Progenitor cell of endocrine pancreas (in vitro differentiated cells): ENCODE data around the gene CERS6. TPM values are rescaled to one million over a fixed set of nuclear protein-coding genes. Genes with fewer than 3 reads are reported as not detected.

ENCODE experiments used
- DNase-seq: peaks from one replicate; pipeline ENCODE4 v3.0.0; 2021; ENCODE audit warnings: low spot score; ENCODE audit not compliant: unreplicated experiment
- H3K27ac Mint-ChIP-seq: 2 replicates; pipeline ENCODE4 v1.8.0; 2021; ENCODE audit warnings: mild to moderate bottlenecking, moderate library complexity, mixed read lengths
- H3K27me3 Mint-ChIP-seq: 2 replicates; pipeline ENCODE4 v1.8.0; 2021; ENCODE audit warnings: mixed read lengths
- H3K36me3 Mint-ChIP-seq: 2 replicates; pipeline ENCODE4 v1.8.0; 2022; ENCODE audit warnings: mixed read lengths; ENCODE audit not compliant: insufficient read depth
- H3K4me1 Mint-ChIP-seq: 2 replicates; pipeline ENCODE4 v1.8.0; 2021; ENCODE audit warnings: low read depth, mixed read lengths
- H3K4me3 Mint-ChIP-seq: 2 replicates; pipeline ENCODE4 v1.8.0; 2021; ENCODE audit warnings: low read depth, mild to moderate bottlenecking, moderate library complexity, mixed read lengths
- H3K9me3 Mint-ChIP-seq: 2 replicates; pipeline ENCODE4 v1.8.0; 2021; ENCODE audit warnings: low read depth, mixed read lengths
- total RNA-seq: library from RNA; stranded (reverse); gene quantifications from 2 replicates; pipeline ENCODE4 v1.2.1, GENCODE V29; 2021
- TF ChIP-seq, protein P1 (sequence below): fragments of 200-600 bp; sonication (generic); IDR thresholded peaks from one replicate; pipeline ENCODE4 v1.5.0; 2021; ENCODE audit warnings: antibody characterized with exemption, mild to moderate bottlenecking; ENCODE audit not compliant: unreplicated experiment

CERS6 gene
- total RNA-seq, 1 donor from 2014 or later: 32.5 TPM

GRCh38 chr2:168434146-168434545 lies 21.9 kb upstream of the CERS6 start:
- peaks cover 6% of the 10 kb centered on the region for H3K27me3 Mint-ChIP-seq

GRCh38 chr2:168436840-168437239 lies 19.2 kb upstream of the CERS6 start:
- H3K27ac Mint-ChIP-seq: no peak overlapping the region
- no peaks in the 10 kb centered on the region for H3K9me3 Mint-ChIP-seq
- peaks cover 3% of the 10 kb centered on the region for H3K27me3 Mint-ChIP-seq
- no peak overlapping the region for H3K4me3 Mint-ChIP-seq
- H3K4me1 Mint-ChIP-seq: peaks cover 3% of the 10 kb centered on the region
- H3K36me3 Mint-ChIP-seq: no peaks in the 10 kb centered on the region
- no peak for DNase-seq
- TF ChIP-seq, protein P1, sequence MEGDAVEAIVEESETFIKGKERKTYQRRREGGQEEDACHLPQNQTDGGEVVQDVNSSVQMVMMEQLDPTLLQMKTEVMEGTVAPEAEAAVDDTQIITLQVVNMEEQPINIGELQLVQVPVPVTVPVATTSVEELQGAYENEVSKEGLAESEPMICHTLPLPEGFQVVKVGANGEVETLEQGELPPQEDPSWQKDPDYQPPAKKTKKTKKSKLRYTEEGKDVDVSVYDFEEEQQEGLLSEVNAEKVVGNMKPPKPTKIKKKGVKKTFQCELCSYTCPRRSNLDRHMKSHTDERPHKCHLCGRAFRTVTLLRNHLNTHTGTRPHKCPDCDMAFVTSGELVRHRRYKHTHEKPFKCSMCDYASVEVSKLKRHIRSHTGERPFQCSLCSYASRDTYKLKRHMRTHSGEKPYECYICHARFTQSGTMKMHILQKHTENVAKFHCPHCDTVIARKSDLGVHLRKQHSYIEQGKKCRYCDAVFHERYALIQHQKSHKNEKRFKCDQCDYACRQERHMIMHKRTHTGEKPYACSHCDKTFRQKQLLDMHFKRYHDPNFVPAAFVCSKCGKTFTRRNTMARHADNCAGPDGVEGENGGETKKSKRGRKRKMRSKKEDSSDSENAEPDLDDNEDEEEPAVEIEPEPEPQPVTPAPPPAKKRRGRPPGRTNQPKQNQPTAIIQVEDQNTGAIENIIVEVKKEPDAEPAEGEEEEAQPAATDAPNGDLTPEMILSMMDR: no peak

More at GRCh38 chr2:168434146-168434545, 21.9 kb upstream of the CERS6 start:
- H3K36me3 Mint-ChIP-seq: no peaks in the 10 kb centered on the region
- no peaks in the 10 kb centered on the region for H3K9me3 Mint-ChIP-seq
- no peak overlapping the region for H3K4me3 Mint-ChIP-seq
- TF ChIP-seq, protein P1: no peak
- peaks cover 2% of the 10 kb centered on the region for H3K4me1 Mint-ChIP-seq
- no peak overlapping the region for H3K27ac Mint-ChIP-seq
- no peak for DNase-seq

DNA sequence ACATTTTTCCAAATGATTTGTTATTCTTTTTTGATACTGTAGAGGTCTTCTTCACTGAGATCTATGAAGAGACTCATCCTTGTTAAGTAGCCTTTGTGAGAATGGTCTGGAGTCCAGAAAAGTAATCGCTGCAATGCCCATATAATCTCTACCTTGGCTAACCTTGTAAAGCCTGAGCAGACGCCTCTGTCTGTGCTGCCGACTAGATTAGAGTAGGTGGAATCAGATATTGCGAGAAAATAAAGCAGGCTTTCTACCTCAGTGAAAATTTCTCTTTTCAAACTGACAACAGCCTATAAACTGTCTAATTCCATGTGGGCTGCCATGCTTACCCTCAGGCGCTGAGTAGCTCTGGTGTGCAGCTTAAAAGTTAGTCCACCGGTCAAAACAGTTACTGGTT lies 17.5 kb upstream of the CERS6 start:
- TF ChIP-seq, protein P1: no peak
- Mint-ChIP-seq H3K9me3 (no peaks in the 10 kb centered on the region), H3K27me3 (no peaks in the 10 kb centered on the region), H3K4me1 (peaks cover 3% of the 10 kb centered on the region), H3K4me3 (no peak overlapping the region), H3K36me3 (no peaks in the 10 kb centered on the region), H3K27ac (no peak overlapping the region)
- DNase-seq: no peak

- Mint-ChIP-seq H3K4me1 (peaks cover 3% of the 10 kb centered on the region), H3K4me3 (no peak overlapping the region), H3K36me3 (no peaks in the 10 kb centered on the region), H3K9me3 (peaks cover 3% of the 10 kb centered on the region), H3K27me3 (no peaks in the 10 kb centered on the region), H3K27ac (no peak overlapping the region)
- TF ChIP-seq, protein P1: no peak
- DNase-seq: no peak
Measured at GRCh38 chr2:168439536-168439935, 16.5 kb upstream of the CERS6 start.

- Mint-ChIP-seq H3K9me3 (peaks cover 3% of the 10 kb centered on the region), H3K27me3 (no peaks in the 10 kb centered on the region), H3K4me1 (peaks cover 3% of the 10 kb centered on the region), H3K4me3 (no peak overlapping the region), H3K36me3 (no peaks in the 10 kb centered on the region), H3K27ac (no peak overlapping the region)
- DNase-seq: no peak
- TF ChIP-seq, protein P1: no peak
Measured at GRCh38 chr2:168441214-168441872, 14.7 kb upstream of the CERS6 start.
